NT2/D1 (cell line): Measurements from ENCODE around the gene TNRC6C.

ENCODE experiments used
- SUZ12 ChIP-seq: IDR thresholded peaks from 2 replicates; pipeline ENCODE4 v1.6.1; 2011; ENCODE audit not compliant: insufficient read length, insufficient read depth; ENCODE audit errors: extremely low read depth
- YY1 ChIP-seq: IDR thresholded peaks from 2 replicates; pipeline ENCODE4 v1.6.1; 2011; ENCODE audit not compliant: insufficient read length, insufficient read depth

GRCh38 chr17:78126895-78127238 lies 168.4 kb downstream of the TNRC6C start:
- TF ChIP-seq YY1 (no peak), SUZ12 (no peak)
